GM23338 (cell line): ENCODE measurements around the gene TAPBP. TPM values are rescaled to one million over a fixed set of nuclear protein-coding genes. Genes with fewer than 3 reads are reported as not detected.

ENCODE experiments used
- ATAC-seq: fragments of 200-7000 bp; cut with Tn5 transposase; 3 replicates; pipeline ENCODE4 v1.9.1; 2020
- DNase-seq: peaks from one replicate; pipeline ENCODE4 v3.0.0-alpha.2; 2015; ENCODE audit warnings: low spot score
- H2AFZ ChIP-seq: fragments of 200-600 bp; sonication (generic); 2 replicates; pipeline ENCODE4 v1.8.0; 2016; ENCODE audit warnings: antibody characterized with exemption, mild to moderate bottlenecking, moderate library complexity
- H3F3A ChIP-seq: fragments of 200-600 bp; sonication (generic); replicated peaks from 2 replicates; pipeline ENCODE4 v1.8.0; 2017; ENCODE audit warnings: antibody characterized with exemption, mixed run types, low read depth
- H3K27ac ChIP-seq: fragments of 200-600 bp; sonication (generic); 2 replicates; pipeline ENCODE4 v1.6.1; 2016; ENCODE audit warnings: low read depth
- H3K27me3 ChIP-seq: fragments of 200-600 bp; sonication (generic); 2 replicates; pipeline ENCODE4 v1.8.0; 2016; ENCODE audit warnings: mild to moderate bottlenecking, mixed run types, moderate library complexity; ENCODE audit not compliant: insufficient read depth
- H3K36me3 ChIP-seq: fragments of 200-600 bp; sonication (generic); 2 replicates; pipeline ENCODE4 v1.8.0; 2016; ENCODE audit warnings: mild to moderate bottlenecking; ENCODE audit not compliant: insufficient read depth
- H3K4me1 ChIP-seq: fragments of 200-600 bp; sonication (generic); 2 replicates; pipeline ENCODE4 v1.8.0; 2016; ENCODE audit warnings: mild to moderate bottlenecking, moderate library complexity; ENCODE audit not compliant: insufficient read depth
- H3K4me2 ChIP-seq: fragments of 200-600 bp; sonication (generic); 2 replicates; pipeline ENCODE4 v1.7.1; 2017; ENCODE audit warnings: mixed run types
- H3K4me3 ChIP-seq: fragments of 200-600 bp; sonication (generic); 2 replicates; pipeline ENCODE4 v1.6.1; 2016; ENCODE audit warnings: mixed run types
- H3K79me2 ChIP-seq: fragments of 200-600 bp; sonication (generic); replicated peaks from 2 replicates; pipeline ENCODE4 v1.8.0; 2017; ENCODE audit warnings: mild to moderate bottlenecking; ENCODE audit not compliant: insufficient read depth
- H3K9me2 ChIP-seq: fragments of 200-600 bp; sonication (generic); 2 replicates; pipeline ENCODE4 v1.8.0; 2017; ENCODE audit not compliant: insufficient read depth
- H4K20me1 ChIP-seq: fragments of 200-600 bp; sonication (generic); replicated peaks from 2 replicates; pipeline ENCODE4 v1.8.0; 2017; ENCODE audit warnings: mild to moderate bottlenecking; ENCODE audit not compliant: insufficient read depth
- H3K27ac Mint-ChIP-seq: 2 replicates; pipeline ENCODE4 v1.8.0; 2020; ENCODE audit warnings: inconsistent platforms, mild to moderate bottlenecking, moderate library complexity, mixed read lengths
- H3K27me3 Mint-ChIP-seq: 3 replicates; pipeline ENCODE4 v1.8.0; 2022; ENCODE audit warnings: low read depth, mild to moderate bottlenecking, moderate library complexity, mixed read lengths, inconsistent platforms; ENCODE audit not compliant: insufficient read depth, poor library complexity
- H3K36me3 Mint-ChIP-seq: 3 replicates; pipeline ENCODE4 v1.8.0; 2021; ENCODE audit warnings: low read depth, mild to moderate bottlenecking, inconsistent platforms, moderate library complexity, mixed read lengths
- H3K4me1 Mint-ChIP-seq: 3 replicates; pipeline ENCODE4 v1.8.0; 2020; ENCODE audit warnings: mild to moderate bottlenecking, inconsistent platforms, mixed read lengths
- H3K4me3 Mint-ChIP-seq: 3 replicates; pipeline ENCODE4 v1.8.0; 2021; ENCODE audit warnings: moderate library complexity, mild to moderate bottlenecking, inconsistent platforms, mixed read lengths
- H3K9me3 Mint-ChIP-seq: 3 replicates; pipeline ENCODE4 v1.8.0; 2020; ENCODE audit warnings: moderate library complexity, mild to moderate bottlenecking, inconsistent platforms, mixed read lengths
- CREB1 ChIP-seq: fragments of 250-450 bp; sonication (Bioruptor Pico); IDR thresholded peaks from 2 replicates; pipeline ENCODE4 v1.5.0; 2020; ENCODE audit warnings: low read depth, mild to moderate bottlenecking, moderate library complexity
- EZH2phosphoT487 ChIP-seq: fragments of 200-600 bp; sonication (generic); IDR thresholded peaks from one replicate; pipeline ENCODE4 v1.8.1; 2018; ENCODE audit warnings: antibody characterized with exemption; ENCODE audit not compliant: unreplicated experiment
- JUNB ChIP-seq: IDR thresholded peaks from one replicate; pipeline ENCODE4 v1.6.1; 2016; ENCODE audit warnings: antibody characterized with exemption; ENCODE audit not compliant: unreplicated experiment
- POLR2AphosphoS5 ChIP-seq: IDR thresholded peaks from 2 replicates; pipeline ENCODE4 v1.6.1; 2016; ENCODE audit warnings: antibody characterized with exemption, low read depth
- REST ChIP-seq: IDR thresholded peaks from one replicate; pipeline ENCODE4 v1.6.1; 2018; ENCODE audit warnings: antibody characterized with exemption; ENCODE audit not compliant: unreplicated experiment
- STAT1 ChIP-seq: IDR thresholded peaks from one replicate; pipeline ENCODE4 v1.6.1; 2016; ENCODE audit warnings: antibody characterized with exemption; ENCODE audit not compliant: unreplicated experiment
- ZNF114 ChIP-seq: fragments of 250-450 bp; sonication (Bioruptor Pico); IDR thresholded peaks from 2 replicates; pipeline ENCODE4 v1.5.0; 2020; ENCODE audit warnings: mild to moderate bottlenecking, moderate library complexity
- ZNF331 ChIP-seq: fragments of 250-450 bp; sonication (Bioruptor Pico); IDR thresholded peaks from 2 replicates; pipeline ENCODE4 v1.5.0; 2020; ENCODE audit warnings: low read depth, mild to moderate bottlenecking, moderate library complexity
- polyA plus RNA-seq: library from polyadenylated mRNA; unstranded; fragments of >200 nt; fragmentation: Nextera tagmentation; extraction: Ambion mirVana; gene quantifications from 2 replicates; pipeline ENCODE4 v1.2.1, GENCODE V29; 2016
- total RNA-seq: library from RNA; depleted of rRNA; stranded (reverse); fragments of >200 nt; shearing (Covaris generic); gene quantifications from 2 replicates; pipeline ENCODE4 v1.2.3, GENCODE V29; 2014

Gene TAPBP
- total and polyA plus RNA-seq, 2 experiments from 2014 or later: 19.9 to 37.5 TPM

DNA sequence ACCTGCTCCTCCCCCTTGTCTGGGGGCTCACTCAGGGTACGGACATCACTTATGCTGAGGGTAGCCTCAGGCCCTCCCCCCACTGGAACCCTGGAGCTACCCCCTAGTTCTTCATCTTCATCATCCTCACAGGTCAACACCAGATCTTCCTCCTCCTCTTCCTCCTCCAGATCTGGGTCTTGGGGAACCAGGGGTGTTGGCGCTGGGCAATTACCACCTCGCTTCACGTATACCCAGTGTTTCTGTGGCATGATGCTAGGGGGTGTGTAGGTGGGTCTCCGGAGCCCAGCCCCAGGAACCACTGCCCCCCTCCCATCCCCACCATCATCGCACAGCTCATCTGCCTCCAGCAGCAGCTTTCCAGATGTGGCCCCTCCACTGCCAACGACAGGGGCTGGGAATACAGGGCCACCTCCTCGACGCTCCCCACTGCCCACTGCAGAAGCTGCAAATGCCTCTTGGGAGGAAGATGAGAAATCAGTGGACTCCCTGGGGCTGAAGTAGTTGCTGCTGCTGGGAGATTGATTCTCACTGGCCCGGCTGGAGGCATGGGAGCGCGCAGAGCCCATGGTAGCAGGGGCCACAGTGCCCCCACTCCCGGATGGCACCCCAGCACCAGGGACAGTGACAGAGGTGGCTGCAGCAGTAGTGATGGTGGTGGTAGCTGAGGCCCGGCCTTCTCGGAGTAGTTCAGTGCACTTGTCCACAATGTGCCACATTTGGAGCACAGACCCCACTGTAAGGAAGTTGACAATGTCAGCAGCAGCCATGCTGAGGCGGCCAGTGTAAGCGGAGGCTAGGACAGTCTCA is 2.1 kb upstream of the TAPBP start:
- no peaks in the 10 kb centered on the region for H3K9me2 ChIP-seq
- no peak overlapping the region for H2AFZ ChIP-seq
- ATAC-seq (no peak), DNase-seq (no peak)
- H3K36me3 ChIP-seq: peaks cover 14% of the 10 kb centered on the region
- no peak overlapping the region for H3K27ac ChIP-seq
- Mint-ChIP-seq H3K36me3 (peaks cover 31% of the 10 kb centered on the region), H3K4me3 (peak overlapping the region; percentile 93), H3K9me3 (no peaks in the 10 kb centered on the region; the same call in 1 of the 3 replicates), H3K4me1 (peaks cover 61% of the 10 kb centered on the region), H3K27me3 (peaks cover 28% of the 10 kb centered on the region), H3K27ac (peak overlapping the region; percentile 31; the same call in 1 of the 2 replicates)
- H3K4me2 ChIP-seq: peak overlapping the region; percentile 99
- peaks cover 30% of the 10 kb centered on the region for H3F3A ChIP-seq
- H3K79me2 ChIP-seq: peaks cover 26% of the 10 kb centered on the region
- peak; percentile 36 for TF ChIP-seq REST
- TF ChIP-seq STAT1: no peak
- no peaks in the 10 kb centered on the region for H3K27me3 ChIP-seq
- peaks cover 4% of the 10 kb centered on the region; the same call in 1 of the 2 replicates for H4K20me1 ChIP-seq
- H3K4me1 ChIP-seq: peaks cover 42% of the 10 kb centered on the region
- H3K4me3 ChIP-seq: no peak overlapping the region; the same call in 1 of the 2 replicates

DNA sequence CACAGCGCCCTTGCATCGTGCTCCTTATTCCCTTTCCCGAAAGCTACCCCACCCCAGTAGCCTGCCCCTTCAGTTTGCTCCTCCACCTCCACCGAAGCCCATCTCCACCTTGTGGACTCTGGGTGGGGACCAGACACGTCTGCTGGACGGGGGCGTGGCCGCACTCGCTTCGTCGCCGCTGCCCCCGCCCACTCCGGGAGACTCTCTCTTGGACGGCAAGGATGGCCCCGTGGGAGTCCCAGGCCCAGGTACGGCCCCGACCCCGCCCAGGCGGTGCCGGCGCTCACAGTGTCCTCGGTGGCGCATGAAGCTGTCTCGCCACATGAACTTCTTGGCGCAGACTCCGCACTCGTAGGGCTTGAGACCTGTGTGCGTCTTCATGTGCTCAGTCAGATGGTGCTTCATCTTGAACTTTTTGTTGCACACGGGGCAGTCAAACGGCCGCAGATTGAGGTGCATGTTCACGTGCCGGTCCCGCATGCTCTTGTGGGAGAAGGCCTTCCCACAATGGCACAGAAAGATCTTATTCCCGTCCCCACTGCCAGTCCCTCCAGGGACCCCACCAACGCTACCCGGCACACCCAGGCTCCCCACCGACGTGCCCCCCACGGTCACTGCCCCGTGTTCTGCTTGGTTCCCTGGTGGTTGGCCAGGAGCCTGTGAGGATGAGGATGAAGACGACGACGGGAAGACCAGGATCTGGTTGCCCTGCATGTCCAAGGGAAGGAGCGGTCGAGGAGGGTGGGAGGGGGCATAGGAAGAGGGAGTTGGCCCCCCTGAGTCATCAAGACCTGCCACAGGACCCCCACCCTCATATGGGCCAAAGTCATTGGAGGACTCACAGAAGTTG is 1.3 kb upstream of the TAPBP start:
- Mint-ChIP-seq H3K27me3 (peaks cover 26% of the 10 kb centered on the region), H3K27ac (no peak overlapping the region; the same call in 1 of the 2 replicates), H3K4me3 (peak overlapping the region; percentile 92), H3K9me3 (no peaks in the 10 kb centered on the region; the same call in 1 of the 3 replicates), H3K4me1 (peaks cover 53% of the 10 kb centered on the region), H3K36me3 (peaks cover 23% of the 10 kb centered on the region)
- Histone ChIP-seq H2AFZ (no peak overlapping the region), H3K27ac (no peak overlapping the region), H3K27me3 (no peaks in the 10 kb centered on the region), H3K4me2 (peak overlapping the region; percentile 99), H3K4me1 (peaks cover 36% of the 10 kb centered on the region), H3K9me2 (no peaks in the 10 kb centered on the region), H4K20me1 (peaks cover 1% of the 10 kb centered on the region; the same call in 1 of the 2 replicates), H3K36me3 (peaks cover 11% of the 10 kb centered on the region), H3F3A (peaks cover 25% of the 10 kb centered on the region), H3K79me2 (peaks cover 17% of the 10 kb centered on the region), H3K4me3 (peak overlapping the region; percentile 91)
- peak; percentile 14 for ATAC-seq
- TF ChIP-seq CREB1 (no peak), POLR2AphosphoS5 (peak; percentile 70), STAT1 (no peak), ZNF114 (CRISPR knock-in tag) (no peak), REST (no peak), ZNF331 (no peak), JUNB (no peak), EZH2phosphoT487 (no peak)
- DNase-seq: peak; percentile 71
